RPMI8226 (cell line): ENCODE results near the gene VAC14.

ENCODE experiments used
- DNase-seq: peaks from one replicate; pipeline ENCODE4 v3.0.0-alpha.2; 2015

Gene VAC14

GRCh38 chr16:70740914-70741782 lies 59.8 kb downstream of the VAC14 start:
- DNase-seq = no peak

DNA sequence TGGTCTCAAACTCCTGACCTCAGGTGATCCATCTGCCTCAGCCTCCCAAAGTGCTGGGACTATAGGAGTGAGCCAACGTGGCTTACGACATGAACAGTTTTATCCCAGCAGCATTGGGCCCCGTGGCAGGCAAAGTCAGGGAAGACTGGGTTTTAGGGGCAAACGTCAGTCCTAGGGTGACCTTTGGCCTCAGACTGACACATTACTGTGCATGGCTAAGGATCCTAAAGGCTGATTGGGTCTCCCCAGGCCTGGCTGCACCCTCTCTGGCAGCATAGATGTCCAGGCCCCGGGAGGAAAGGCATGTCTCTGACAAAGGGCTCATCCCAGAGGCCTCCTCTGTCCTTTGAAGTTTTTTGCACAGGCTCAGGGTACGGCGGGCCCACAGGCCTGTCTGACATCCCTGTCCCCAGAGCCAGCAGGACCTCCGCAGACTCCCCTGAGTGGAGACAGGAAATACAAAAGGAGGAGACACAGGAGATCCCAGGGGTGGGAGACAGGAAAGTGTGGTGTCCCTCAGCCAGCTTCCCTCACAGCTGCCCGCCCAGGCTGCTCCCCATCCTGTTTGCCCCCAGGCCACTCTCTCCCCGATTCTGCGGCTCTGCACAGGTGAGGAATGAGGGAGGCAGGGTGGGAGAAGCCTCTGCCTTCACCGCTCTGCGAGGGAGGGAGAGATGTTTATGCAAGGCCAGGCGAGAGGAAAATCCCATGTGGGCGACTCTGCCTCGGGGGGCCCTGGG lies 60.6 kb downstream of the VAC14 start:
- no peak for DNase-seq

DNA sequence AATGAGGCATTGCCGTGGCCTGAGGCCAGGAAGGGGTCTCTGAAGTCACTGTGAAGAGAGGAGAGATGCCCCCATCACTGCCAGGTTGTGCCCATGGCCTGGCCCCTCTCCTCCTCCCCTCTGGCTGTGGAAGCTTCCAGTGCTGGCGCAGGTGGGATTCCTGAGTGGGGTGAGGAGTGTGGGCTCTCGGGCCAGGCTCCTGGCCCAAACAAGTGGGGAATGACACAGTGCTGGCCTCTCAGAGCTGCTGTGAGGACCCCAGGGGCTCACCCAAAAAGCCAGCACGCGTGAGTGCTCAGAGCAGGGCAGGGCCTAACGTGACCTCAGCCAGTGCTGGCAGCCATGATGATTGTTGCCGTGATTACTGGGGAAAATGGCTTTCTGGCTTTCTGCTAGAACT lies 61.6 kb downstream of the VAC14 start:
- DNase-seq = no peak

DNA sequence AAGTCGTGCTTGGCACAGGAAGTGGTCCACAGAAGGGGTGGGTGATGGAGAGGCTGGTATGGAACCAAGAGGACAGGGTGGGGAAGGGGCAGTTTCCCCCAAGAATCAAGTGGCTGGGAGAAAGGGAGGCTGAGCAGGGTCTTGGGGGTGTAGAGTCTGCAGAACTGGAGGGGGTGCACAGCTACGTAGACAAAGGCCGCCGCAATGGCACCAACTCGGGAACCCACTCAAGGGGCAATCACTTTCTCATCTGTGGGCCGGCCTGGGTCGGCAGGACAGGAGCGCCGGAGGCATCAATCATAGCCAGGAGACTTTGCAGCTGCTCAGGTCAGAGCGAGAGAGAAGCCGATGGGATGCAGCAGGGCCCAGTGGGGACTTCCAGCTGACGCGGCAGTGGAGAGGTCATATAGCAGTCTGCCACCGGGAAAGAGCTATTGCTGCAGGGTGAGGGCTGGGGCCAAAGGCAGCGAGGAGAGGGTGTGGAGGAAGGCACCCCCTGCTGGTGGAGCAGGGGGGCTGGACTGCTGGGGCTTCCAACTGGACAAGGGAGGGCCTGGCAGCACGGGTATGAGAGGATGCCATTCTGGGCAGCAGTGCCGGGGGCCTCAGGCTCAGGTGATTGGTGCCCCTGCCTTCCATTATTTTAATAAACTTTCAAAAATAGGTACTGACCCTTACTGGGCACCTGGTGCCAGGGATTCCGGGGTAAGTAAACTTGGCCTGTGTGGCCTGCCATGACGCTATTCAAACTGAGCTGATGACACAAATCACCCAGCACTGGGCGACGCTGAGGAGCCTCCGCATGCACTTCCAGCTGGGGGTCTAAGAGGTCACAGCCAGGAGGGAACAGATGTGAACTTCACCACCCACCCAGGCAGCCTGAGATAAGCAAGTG lies 62.6 kb downstream of the VAC14 start:
- DNase-seq = peak; percentile 63

GRCh38 chr16:70737377-70738082 lies 63.4 kb downstream of the VAC14 start:
- peak; percentile 94 for DNase-seq

DNA sequence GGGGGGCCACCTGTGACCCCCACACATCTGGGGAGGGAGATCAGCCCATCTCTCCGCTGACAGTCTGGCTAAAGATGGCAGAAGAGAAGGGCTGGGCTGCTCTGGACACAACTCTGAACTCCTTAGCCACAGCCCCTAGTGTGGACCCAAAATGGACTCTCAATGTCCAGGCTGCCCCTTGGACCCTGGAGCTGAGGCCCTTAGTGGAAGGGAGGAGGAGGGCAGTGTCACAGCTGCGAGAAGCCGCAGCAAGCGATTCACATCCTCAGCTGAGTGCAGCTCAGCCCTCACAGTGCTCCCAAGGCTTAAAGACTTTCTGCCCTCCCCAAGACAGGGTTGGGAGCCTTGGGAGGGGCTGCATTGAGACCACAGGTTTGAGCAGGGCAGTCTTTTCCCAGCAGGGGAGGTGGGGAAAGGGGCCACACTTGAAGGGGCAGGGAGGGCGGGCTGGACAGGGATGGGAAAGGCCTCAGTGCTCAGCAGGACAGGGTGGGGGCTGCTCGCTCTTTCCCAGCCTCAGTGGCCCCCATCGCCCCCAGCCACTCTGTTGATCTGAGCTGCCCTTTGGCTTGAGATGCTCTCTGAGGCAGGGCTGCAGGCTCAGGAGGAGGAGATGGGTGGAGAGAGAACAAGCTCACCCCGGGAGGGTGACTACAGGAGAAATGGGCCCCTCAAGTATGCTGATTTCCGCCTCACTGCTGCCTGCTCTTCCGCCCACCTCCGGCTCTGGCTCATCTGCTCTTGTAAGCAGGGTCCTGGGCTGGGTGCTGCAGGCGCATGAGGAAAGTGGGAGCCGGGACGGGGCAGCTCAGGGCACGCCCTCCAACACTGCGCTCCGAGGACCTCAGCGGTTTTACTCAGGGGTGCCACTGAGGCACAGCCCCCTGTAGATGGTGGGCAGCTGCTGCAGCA lies 64.2 kb downstream of the VAC14 start:
- DNase-seq = no peak

DNA sequence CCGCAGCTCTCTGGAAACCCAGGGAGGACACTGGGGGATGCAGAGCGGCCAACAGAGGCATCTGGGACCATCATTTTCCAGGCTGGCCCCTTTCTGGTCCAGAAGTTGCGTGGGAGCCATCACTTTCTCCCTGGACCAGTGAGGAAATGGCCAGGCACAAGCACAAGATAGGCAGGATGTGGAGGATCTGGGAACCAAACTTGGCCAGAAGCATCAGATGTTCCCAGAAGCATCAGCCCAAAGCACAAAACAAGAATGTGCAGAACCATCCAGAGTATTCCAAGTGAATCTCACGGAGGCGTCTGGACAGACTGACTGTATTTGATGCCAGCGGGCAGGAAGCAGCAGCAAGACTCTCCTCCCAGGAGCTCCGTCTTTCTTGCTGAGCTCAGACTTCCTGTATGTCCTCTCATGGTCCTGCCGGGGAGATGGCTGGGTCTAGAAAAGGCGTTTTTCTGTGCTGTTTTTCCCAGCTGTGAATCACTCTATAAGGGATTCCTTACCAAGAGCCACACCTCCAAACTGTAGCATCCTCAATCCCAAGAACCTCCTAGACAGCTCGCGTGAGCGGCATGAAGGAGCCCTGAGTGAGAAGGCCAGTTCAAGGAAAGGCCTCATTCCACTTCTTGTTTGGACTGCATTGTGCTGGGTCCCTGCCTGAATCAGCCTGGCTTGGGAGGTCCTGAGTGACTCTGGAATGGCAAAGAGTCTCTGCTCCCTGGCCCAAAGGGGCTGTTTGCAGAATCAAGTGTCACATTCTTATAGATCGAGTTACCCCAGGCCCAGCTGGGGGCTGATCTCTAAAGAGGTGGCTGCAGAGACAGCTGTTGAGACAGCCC lies 65.6 kb downstream of the VAC14 start:
- DNase-seq = no peak

- no peak for DNase-seq
Observed at GRCh38 chr16:70734522-70735095, 66.3 kb downstream of the VAC14 start.

- no peak for DNase-seq
Observed at GRCh38 chr16:70730944-70731343, 70.0 kb downstream of the VAC14 start.

DNA sequence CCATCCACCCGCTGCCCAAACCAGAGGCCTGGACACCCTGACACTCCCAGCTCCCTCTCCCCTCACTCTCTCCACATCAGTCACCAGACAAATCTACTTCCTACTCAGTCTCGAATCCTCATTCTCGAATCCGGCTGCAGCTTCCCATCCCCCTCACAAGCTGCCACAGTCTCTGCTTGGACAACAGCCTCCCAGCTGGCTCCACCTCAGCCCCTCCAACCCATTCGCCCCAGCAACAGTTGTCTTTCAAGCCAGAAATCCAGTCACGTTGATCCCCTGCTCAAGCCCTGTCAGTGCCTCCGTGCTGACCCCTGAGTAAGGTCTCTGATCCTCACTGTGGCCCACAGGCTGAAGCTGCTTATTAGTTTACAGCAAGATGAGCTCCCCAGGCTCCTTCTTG lies 70.9 kb downstream of the VAC14 start:
- no peak for DNase-seq

- no peak for DNase-seq
Observed at GRCh38 chr16:70729292-70729691, 71.7 kb downstream of the VAC14 start.

GRCh38 chr16:70728150-70728549 lies 72.8 kb downstream of the VAC14 start:
- DNase-seq = no peak

- no peak for DNase-seq
Observed at GRCh38 chr16:70726892-70727361, 74.0 kb downstream of the VAC14 start.

DNA sequence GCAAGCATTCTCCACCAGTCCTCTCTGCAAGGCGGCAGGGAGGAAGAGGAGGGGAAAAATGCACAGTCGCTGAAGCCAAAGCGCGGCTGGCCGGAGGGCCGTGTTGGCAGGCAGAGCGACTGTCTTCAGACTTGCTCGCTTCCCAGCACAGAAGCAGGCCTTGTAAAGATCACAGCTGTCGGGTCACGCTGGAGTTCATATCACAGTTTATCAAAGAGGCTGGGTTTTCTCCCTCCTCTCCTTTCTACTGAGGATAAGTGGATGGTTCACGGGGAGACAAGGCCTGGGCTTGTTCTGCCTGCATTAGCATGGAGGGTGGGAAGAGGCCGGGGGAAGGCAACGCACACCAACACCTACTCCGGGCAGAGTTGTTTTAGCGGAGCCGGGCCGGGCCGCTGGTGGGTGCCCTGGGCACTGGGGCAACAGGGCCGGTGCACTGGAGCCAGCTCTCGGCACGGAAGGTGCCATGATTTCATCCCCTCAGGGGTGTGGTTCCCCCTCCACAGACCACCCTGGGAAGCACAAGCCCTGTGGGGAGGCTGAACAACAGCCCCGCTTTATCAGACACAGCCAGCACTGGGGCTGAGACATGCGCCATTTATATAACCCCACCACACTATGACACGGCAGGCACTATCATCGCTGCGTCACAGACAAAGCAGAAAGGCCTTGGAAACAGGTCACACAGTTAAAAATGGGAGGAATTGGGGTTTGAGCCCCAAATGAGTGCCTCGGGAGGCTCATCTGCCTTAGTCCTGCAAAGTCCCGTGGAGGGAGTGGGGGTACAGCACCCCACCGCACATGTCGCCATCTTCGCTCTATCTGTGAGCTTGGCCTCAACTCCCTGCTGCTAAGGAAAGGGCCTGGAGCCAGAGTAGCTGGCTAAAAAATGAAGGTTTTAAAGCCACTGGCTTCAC lies 74.8 kb downstream of the VAC14 start:
- DNase-seq = no peak

DNA sequence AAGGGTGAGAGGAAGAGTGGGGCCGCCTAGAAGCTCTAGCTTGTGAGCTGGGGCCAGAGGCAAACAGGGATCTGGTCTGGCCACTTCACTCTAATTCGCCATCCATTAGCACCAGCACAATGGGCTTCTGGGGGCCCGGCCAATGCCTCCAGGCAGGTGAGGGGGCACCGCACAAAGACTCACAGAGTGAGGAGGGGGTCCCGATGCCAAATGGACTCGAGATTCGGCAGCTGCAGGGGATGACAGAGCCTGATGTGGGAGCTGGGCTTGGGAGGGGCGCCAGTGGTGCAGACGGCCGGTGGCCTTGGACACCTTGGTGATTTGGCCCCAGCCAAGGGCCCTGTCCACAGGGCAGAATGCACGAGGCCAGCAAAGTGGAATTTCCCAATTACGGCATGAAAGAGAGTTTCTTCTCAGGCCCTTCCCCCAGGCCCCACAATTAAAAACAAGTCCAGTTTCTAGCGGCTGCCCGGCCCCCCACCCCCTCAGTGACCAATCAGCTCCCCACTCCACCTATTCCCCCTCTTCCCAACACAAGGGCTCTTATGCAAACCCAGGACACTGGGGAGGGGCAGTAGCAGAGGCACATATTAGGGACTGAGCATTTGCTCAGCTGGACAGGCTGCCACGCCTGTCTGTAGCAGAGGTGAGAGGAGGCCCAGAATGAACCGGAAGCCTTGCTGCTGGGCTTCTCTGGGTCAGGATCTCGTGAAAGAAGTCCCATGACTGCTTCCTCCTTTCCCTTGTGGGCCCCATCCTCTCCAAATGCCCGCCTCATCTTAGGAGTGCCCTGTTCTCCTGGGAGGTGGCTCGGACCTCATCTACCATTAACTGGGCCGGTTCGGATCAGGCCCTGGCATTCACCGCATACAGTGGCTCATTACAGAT lies 75.7 kb downstream of the VAC14 start:
- no peak for DNase-seq

- no peak for DNase-seq
Observed at GRCh38 chr16:70724146-70725023, 76.6 kb downstream of the VAC14 start.

- no peak for DNase-seq
Observed at GRCh38 chr16:70723740-70724145, 77.2 kb downstream of the VAC14 start.
